K562 (cell line): ENCODE data around the gene LCN15. TPM values are rescaled to one million over a fixed set of nuclear protein-coding genes. Genes with fewer than 3 reads are reported as not detected.

Experiments used
- AFF4 ChIP-seq: sonication (generic); formaldehyde crosslinking; IDR thresholded peaks from 2 replicates; pipeline ENCODE4 v1.8.0; 2023; ENCODE audit warnings: mild to moderate bottlenecking, missing genetic modification reagents
- ATF1 ChIP-seq, 2 experiments: fragments of 450-650 bp in 1 of 2; IDR thresholded peaks; 2 replicates each; pipeline ENCODE4 v1.6.1; 2016; ENCODE audit warnings: missing compliant biosample characterization in 1 of 2, missing genetic modification characterization in 1 of 2
- ATF2 ChIP-seq: sonication (generic); formaldehyde crosslinking; IDR thresholded peaks from 2 replicates; pipeline ENCODE4 v1.8.1; 2022; ENCODE audit warnings: missing genetic modification reagents
- BHLHE40 ChIP-seq: IDR thresholded peaks from 2 replicates; pipeline ENCODE4 v1.6.1; 2011; ENCODE audit warnings: low read length, improper control_type of control experiment
- CBFA2T3 ChIP-seq: fragments of 450-650 bp; IDR thresholded peaks from 2 replicates; pipeline ENCODE4 v1.6.1; 2017
- GABPB1 ChIP-seq: sonication (generic); formaldehyde crosslinking; IDR thresholded peaks from 2 replicates; pipeline ENCODE4 v1.8.0; 2022; ENCODE audit warnings: mild to moderate bottlenecking, missing genetic modification reagents
- GATAD2A ChIP-seq: fragments of 450-650 bp; IDR thresholded peaks from 2 replicates; pipeline ENCODE4 v1.6.1; 2017
- MEIS2 ChIP-seq: fragments of 450-650 bp; IDR thresholded peaks from 2 replicates; pipeline ENCODE4 v1.6.1; 2014; ENCODE audit warnings: mild to moderate bottlenecking; ENCODE audit not compliant: partially characterized antibody
- MXI1 ChIP-seq: IDR thresholded peaks from 2 replicates; pipeline ENCODE4 v1.6.1; 2011; ENCODE audit warnings: low read depth, mild to moderate bottlenecking, improper control_type of control experiment, low read length
- POLR2A ChIP-seq: fragments of 450-650 bp; conservative IDR thresholded peaks from 2 replicates; pipeline ENCODE4 v1.6.1; 2016
- RB1 ChIP-seq: fragments of 450-650 bp; IDR thresholded peaks from 2 replicates; pipeline ENCODE4 v1.6.1; 2017; ENCODE audit warnings: low read depth, mild to moderate bottlenecking
- RBFOX2 ChIP-seq: fragments of 200-400 bp; formaldehyde crosslinking; IDR thresholded peaks from 2 replicates; pipeline ENCODE4 v1.6.1; 2017; ENCODE audit warnings: low read depth, mild to moderate bottlenecking, low read length, moderate library complexity
- RBM14 ChIP-seq: fragments of 200-400 bp; formaldehyde crosslinking; IDR thresholded peaks from 2 replicates; pipeline ENCODE4 v1.6.1; 2018; ENCODE audit warnings: low read depth, mild to moderate bottlenecking, low read length, moderate library complexity, borderline replicate concordance; ENCODE audit not compliant: insufficient read depth
- SIN3A ChIP-seq, 2 experiments: fragments of 150-350 bp in 1 of 2; IDR thresholded peaks; 2 replicates each; pipeline ENCODE4 v1.6.1; 2011 to 2016; ENCODE audit warnings: borderline replicate concordance in 2 of 2, low read depth in 2 of 2, low read length in 2 of 2, mild to moderate bottlenecking in 2 of 2, moderate library complexity in 2 of 2; ENCODE audit not compliant: control insufficient read depth in 1 of 2
- SMAD3 ChIP-seq: fragments of 450-650 bp; formaldehyde crosslinking; conservative IDR thresholded peaks from 2 replicates; pipeline ENCODE4 v1.4.0; 2020; ENCODE audit warnings: mild to moderate bottlenecking
- TAF9B ChIP-seq: fragments of 450-650 bp; IDR thresholded peaks from 2 replicates; pipeline ENCODE4 v1.6.1; 2018; ENCODE audit warnings: mild to moderate bottlenecking; ENCODE audit not compliant: partially characterized antibody
- TCF3 ChIP-seq: sonication (generic); formaldehyde crosslinking; IDR thresholded peaks from 2 replicates; pipeline ENCODE4 v1.4.0; 2020; ENCODE audit warnings: mild to moderate bottlenecking, missing genetic modification reagents
- ZMIZ1 ChIP-seq, 2 experiments: fragments of 150-350 bp in 1 of 2; IDR thresholded peaks; 2 replicates each; pipeline ENCODE4 v1.6.1; 2012 to 2016; ENCODE audit warnings: low read depth in 2 of 2, low read length in 2 of 2, mild to moderate bottlenecking in 1 of 2, moderate library complexity in 1 of 2
- ZNF24 ChIP-seq: fragments of 450-650 bp; IDR thresholded peaks from 2 replicates; pipeline ENCODE4 v1.6.1; 2016
- ZNF282 ChIP-seq: sonication (generic); formaldehyde crosslinking; IDR thresholded peaks from 2 replicates; pipeline ENCODE4 v1.8.1; 2023; ENCODE audit warnings: missing genetic modification reagents
- ZNF445 ChIP-seq: fragments of 250-450 bp; sonication (Bioruptor Pico); IDR thresholded peaks from 2 replicates; pipeline ENCODE4 v1.4.0; 2020; ENCODE audit warnings: low read depth, mild to moderate bottlenecking, moderate library complexity
- ZNF696 ChIP-seq: fragments of 250-450 bp; sonication (Bioruptor Pico); conservative IDR thresholded peaks from 2 replicates; pipeline ENCODE4 v1.4.0; 2020; ENCODE audit warnings: mild to moderate bottlenecking, moderate library complexity
- polyA plus RNA-seq, 8 experiments: library from polyadenylated mRNA; depleted of rRNA in 4 of 8; stranded (reverse) in 5 of 8; unstranded in 3 of 8; fragments of >200 nt; fragmentation: Nextera tagmentation in 2 of 8; fragmentation: Illumina TruSeq in 1 of 8; extraction: Ambion mirVana in 2 of 8; extraction: Trizol in 1 of 8; gene quantifications; 2 replicates each; pipeline versions ENCODE4 v1.2.1 to v1.2.3, GENCODE V29; 2011 to 2014; ENCODE audit warnings: inconsistent platforms in 1 of 8, missing spikeins in 1 of 8
- total RNA-seq, 7 experiments: library from RNA; depleted of rRNA in 6 of 7; stranded (reverse); fragments of >200 nt in 6 of 7; fragmentation: Illumina TruSeq in 2 of 7; extraction: Trizol in 2 of 7; gene quantifications; 2 replicates each; pipeline versions ENCODE4 v1.2.1 to v1.2.3, GENCODE V29; 2011 to 2021; ENCODE audit warnings: low replicate concordance in 1 of 7

LCN15 gene
- total and polyA plus RNA-seq, 9 of the 15 experiments (the other 6 are each of a cell fraction or from before 2014, with no cell fraction given), result 0.66 TPM; not detected in 8

- TF ChIP-seq TCF3 (CRISPR knock-in tag) (peak; percentile 16; the same call in 1 of the 2 replicates), AFF4 (peak; percentile 99; the same call in 1 of the 2 replicates), TAF9B (no peak), ZNF282 (CRISPR knock-in tag) (peak; percentile 92), BHLHE40 (peak; percentile 93), ATF1 (CRISPR knock-in tag; IDR thresholded peaks at IDR 0.05) (peak; percentile 88), ATF1 (tag; IDR thresholded peaks at IDR 0.05) (peak; percentile 91), RBM14 (no peak; the same call in 1 of the 2 replicates), POLR2A (peak; percentile 98), ZNF24 (peak; percentile 85; the same call in 1 of the 2 replicates), SIN3A (IDR thresholded peaks at IDR 0.05; ENCODE audit: borderline replicate concordance in 2 of 2, control insufficient read depth in 1 of 2, low read depth in 2 of 2, low read length in 2 of 2) (peak; percentile 89 to 98), GATAD2A (peak; percentile 77), MXI1 (peak; percentile 96), MEIS2 (no peak), ZNF696 (no peak), ZNF445 (CRISPR knock-in tag) (no peak), RB1 (peak; percentile 99), RBFOX2 (peak; percentile 99), ZMIZ1 (IDR thresholded peaks at IDR 0.05; ENCODE audit: low read depth in 2 of 2, low read length in 2 of 2) (peak in 1 of 2 experiments; percentile 94; a peak in 2 of 4 replicates), GABPB1 (peak; percentile 84), SMAD3 (0 out of 2 replicates have a peak, but pooled peaks have one; percentile 13), CBFA2T3 (0 out of 2 replicates have a peak, but pooled peaks have one; percentile 6), ATF2 (CRISPR knock-in tag) (no peak)
These were observed 36.2 kb downstream of the LCN15 start (continued) for GRCh38 chr9:136728080-136728547.
